Measurements from ENCODE around the gene PCOLCE2.

Gene PCOLCE2

DNA sequence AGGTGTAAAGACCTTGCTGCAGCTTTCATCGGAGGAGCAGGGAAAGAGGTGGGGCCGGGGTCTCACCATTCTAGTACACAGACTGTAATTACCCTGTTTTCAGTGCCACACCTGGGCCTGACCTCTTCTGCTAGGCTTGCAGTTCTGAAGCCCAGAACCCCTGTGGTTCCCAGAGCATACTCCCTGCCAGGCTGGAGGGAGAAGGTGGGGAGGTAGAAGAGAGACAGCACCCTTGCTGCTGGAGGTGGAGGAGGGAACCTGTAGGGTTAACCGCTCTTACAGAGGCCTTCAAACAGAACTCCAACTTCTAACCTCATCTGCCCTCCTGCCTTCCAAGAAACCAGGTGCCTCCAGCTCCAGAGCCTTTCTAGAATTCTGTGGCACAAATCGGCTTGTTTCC lies 27.0 kb downstream of the PCOLCE2 start:
- WGBS, 2 donors (ENCODE audit: extremely low coverage in 2 of 2, insufficient read length in 2 of 2, insufficient replicate concordance in 1 of 2) = no CpG with 5 or more reads among the region's 4 CpGs
- Histone ChIP-seq H3K36me3 (replicated peaks in 1 of 2; ENCODE audit: control insufficient read depth in 2 of 2, insufficient read depth in 2 of 2, low read length in 2 of 2) (no peaks in the 10 kb centered on the region), H3K23ac (ENCODE audit: low read depth, low read length, poor library complexity) (no peak overlapping the region), H3K27me3 (ENCODE audit: control insufficient read depth in 3 of 3, insufficient read depth in 3 of 3, low read depth in 1 of 3, low read length in 3 of 3) (peaks cover 0 to 10% (median 0%) of the 10 kb centered on the region in 3 experiments), H2BK5ac (ENCODE audit: low read length) (no peak overlapping the region), H3K4ac (ENCODE audit: low read length) (no peak overlapping the region), H4K91ac (ENCODE audit: low read depth, low read length, poor library complexity) (no peak overlapping the region), H2BK120ac (ENCODE audit: low read depth, low read length) (no peak overlapping the region), H3K4me2 (ENCODE audit: insufficient read depth, low read length, poor library complexity, severe bottlenecking) (no peak overlapping the region), H2AFZ (ENCODE audit: low read length) (no peak overlapping the region), H2AK5ac (ENCODE audit: low read depth, low read length) (no peak overlapping the region), H3K4me3 (ENCODE audit: low read length in 2 of 2) (no peak overlapping the region), H3K79me1 (ENCODE audit: low read depth, low read length) (no peaks in the 10 kb centered on the region), H2BK15ac (ENCODE audit: low read length) (no peak overlapping the region), H3K9me3 (replicated peaks in 1 of 2; ENCODE audit: control insufficient read depth in 2 of 2, insufficient read depth in 1 of 2, low read depth in 1 of 2, low read length in 2 of 2) (no peaks in the 10 kb centered on the region), H3K4me1 (ENCODE audit: control insufficient read depth in 2 of 2, insufficient read depth in 1 of 2, low read depth in 1 of 2, low read length in 2 of 2) (peaks cover 0 to 6% of the 10 kb centered on the region in 2 donors), H3K14ac (ENCODE audit: low read length) (no peak overlapping the region), H2BK12ac (ENCODE audit: low read length) (no peak overlapping the region), H4K8ac (ENCODE audit: low read depth, low read length) (no peak overlapping the region), H3K27ac (replicated peaks; ENCODE audit: low read length) (no peak overlapping the region), H3K9ac (ENCODE audit: low read depth, low read length, poor library complexity) (no peak overlapping the region), H3K18ac (ENCODE audit: low read length) (no peak overlapping the region)
- no peak for DNase-seq (ENCODE audit: low spot score)

DNA sequence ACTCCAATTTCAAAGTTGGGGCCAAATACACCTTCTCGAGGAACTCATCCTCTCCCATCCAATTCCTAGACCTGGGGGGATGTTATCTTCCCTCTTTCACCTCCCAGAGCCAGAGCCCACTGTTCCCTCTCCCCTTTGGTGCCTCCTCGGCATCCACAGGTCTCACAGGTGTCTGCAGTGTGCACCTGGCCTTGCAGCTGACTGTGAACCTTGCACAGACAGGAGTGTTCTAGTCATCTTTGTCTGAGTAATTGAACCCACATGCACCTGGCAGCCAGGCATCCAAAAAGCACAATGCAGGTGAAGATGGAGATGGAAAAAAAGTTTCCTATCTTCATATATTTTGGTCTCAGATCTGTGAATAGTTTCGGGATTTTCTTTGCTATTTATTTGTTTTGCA lies 30.8 kb downstream of the PCOLCE2 start:
- Histone ChIP-seq H3K23ac (ENCODE audit: low read depth, low read length, poor library complexity) (no peak overlapping the region), H2AK5ac (ENCODE audit: low read depth, low read length) (no peak overlapping the region), H2BK15ac (ENCODE audit: low read length) (no peak overlapping the region), H3K4ac (ENCODE audit: low read length) (no peak overlapping the region), H4K8ac (ENCODE audit: low read depth, low read length) (no peak overlapping the region), H3K27ac (replicated peaks; ENCODE audit: low read length) (no peak overlapping the region), H3K14ac (ENCODE audit: low read length) (no peak overlapping the region), H2BK5ac (ENCODE audit: low read length) (no peak overlapping the region), H3K4me2 (ENCODE audit: insufficient read depth, low read length, poor library complexity, severe bottlenecking) (no peak overlapping the region), H3K4me1 (ENCODE audit: control insufficient read depth in 2 of 2, insufficient read depth in 1 of 2, low read depth in 1 of 2, low read length in 2 of 2) (peaks cover 0 to 3% of the 10 kb centered on the region in 2 donors), H3K9ac (ENCODE audit: low read depth, low read length, poor library complexity) (no peak overlapping the region), H2AFZ (ENCODE audit: low read length) (no peak overlapping the region), H3K36me3 (replicated peaks in 1 of 2; ENCODE audit: control insufficient read depth in 2 of 2, insufficient read depth in 2 of 2, low read length in 2 of 2) (no peaks in the 10 kb centered on the region), H3K4me3 (ENCODE audit: low read length in 2 of 2) (no peak overlapping the region), H2BK120ac (ENCODE audit: low read depth, low read length) (no peak overlapping the region), H3K27me3 (ENCODE audit: control insufficient read depth in 3 of 3, insufficient read depth in 3 of 3, low read depth in 1 of 3, low read length in 3 of 3) (peaks cover 0 to 31% (median 0%) of the 10 kb centered on the region in 3 experiments), H2BK12ac (ENCODE audit: low read length) (no peak overlapping the region), H4K91ac (ENCODE audit: low read depth, low read length, poor library complexity) (no peak overlapping the region), H3K18ac (ENCODE audit: low read length) (no peak overlapping the region), H3K9me3 (replicated peaks in 1 of 2; ENCODE audit: control insufficient read depth in 2 of 2, insufficient read depth in 1 of 2, low read depth in 1 of 2, low read length in 2 of 2) (no peaks in the 10 kb centered on the region), H3K79me1 (ENCODE audit: low read depth, low read length) (no peaks in the 10 kb centered on the region)
- no CpG with 5 or more reads among the region's 3 CpGs for WGBS, 2 donors (ENCODE audit: extremely low coverage in 2 of 2, insufficient read length in 2 of 2, insufficient replicate concordance in 1 of 2)
- DNase-seq (ENCODE audit: low spot score) = no peak

DNA sequence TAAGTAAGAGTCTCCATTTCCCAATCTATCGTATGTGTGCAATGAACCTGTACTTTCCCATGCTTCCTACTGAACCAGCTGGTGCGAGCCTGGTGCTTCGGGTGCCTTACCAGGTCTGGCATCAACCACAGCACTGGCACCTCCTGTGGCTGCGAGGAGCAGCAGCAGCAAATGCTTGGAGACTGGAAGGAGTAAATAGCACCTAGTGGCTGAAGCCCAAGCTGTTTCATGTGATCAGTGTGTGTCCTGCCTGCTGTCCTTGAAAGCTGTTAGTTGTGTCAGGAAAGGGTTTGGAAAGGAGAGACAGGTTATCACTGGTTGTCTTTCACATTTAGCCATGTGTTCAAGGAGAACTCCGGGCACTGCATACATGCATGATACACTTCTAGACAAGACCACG lies 31.8 kb downstream of the PCOLCE2 start:
- Histone ChIP-seq H2AK5ac (ENCODE audit: low read depth, low read length) (no peak overlapping the region), H4K91ac (ENCODE audit: low read depth, low read length, poor library complexity) (no peak overlapping the region), H3K4me3 (ENCODE audit: low read length in 2 of 2) (no peak overlapping the region), H2BK15ac (ENCODE audit: low read length) (no peak overlapping the region), H3K14ac (ENCODE audit: low read length) (no peak overlapping the region), H3K4me2 (ENCODE audit: insufficient read depth, low read length, poor library complexity, severe bottlenecking) (no peak overlapping the region), H3K9me3 (replicated peaks in 1 of 2; ENCODE audit: control insufficient read depth in 2 of 2, insufficient read depth in 1 of 2, low read depth in 1 of 2, low read length in 2 of 2) (no peaks in the 10 kb centered on the region), H2BK5ac (ENCODE audit: low read length) (no peak overlapping the region), H2BK120ac (ENCODE audit: low read depth, low read length) (no peak overlapping the region), H3K27me3 (ENCODE audit: control insufficient read depth in 3 of 3, insufficient read depth in 3 of 3, low read depth in 1 of 3, low read length in 3 of 3) (peaks cover 0 to 29% (median 0%) of the 10 kb centered on the region in 3 experiments), H3K4me1 (ENCODE audit: control insufficient read depth in 2 of 2, insufficient read depth in 1 of 2, low read depth in 1 of 2, low read length in 2 of 2) (peaks cover 0 to 2% of the 10 kb centered on the region in 2 donors), H3K79me1 (ENCODE audit: low read depth, low read length) (no peaks in the 10 kb centered on the region), H3K23ac (ENCODE audit: low read depth, low read length, poor library complexity) (no peak overlapping the region), H3K4ac (ENCODE audit: low read length) (no peak overlapping the region), H4K8ac (ENCODE audit: low read depth, low read length) (no peak overlapping the region), H3K9ac (ENCODE audit: low read depth, low read length, poor library complexity) (no peak overlapping the region), H3K27ac (replicated peaks; ENCODE audit: low read length) (no peak overlapping the region), H2BK12ac (ENCODE audit: low read length) (no peak overlapping the region), H3K18ac (ENCODE audit: low read length) (no peak overlapping the region), H3K36me3 (replicated peaks in 1 of 2; ENCODE audit: control insufficient read depth in 2 of 2, insufficient read depth in 2 of 2, low read length in 2 of 2) (no peaks in the 10 kb centered on the region), H2AFZ (ENCODE audit: low read length) (no peak overlapping the region)
- no CpG with 5 or more reads among the region's 6 CpGs for WGBS, 2 donors (ENCODE audit: extremely low coverage in 2 of 2, insufficient read length in 2 of 2, insufficient replicate concordance in 1 of 2)
- no peak for DNase-seq (ENCODE audit: low spot score)

DNA sequence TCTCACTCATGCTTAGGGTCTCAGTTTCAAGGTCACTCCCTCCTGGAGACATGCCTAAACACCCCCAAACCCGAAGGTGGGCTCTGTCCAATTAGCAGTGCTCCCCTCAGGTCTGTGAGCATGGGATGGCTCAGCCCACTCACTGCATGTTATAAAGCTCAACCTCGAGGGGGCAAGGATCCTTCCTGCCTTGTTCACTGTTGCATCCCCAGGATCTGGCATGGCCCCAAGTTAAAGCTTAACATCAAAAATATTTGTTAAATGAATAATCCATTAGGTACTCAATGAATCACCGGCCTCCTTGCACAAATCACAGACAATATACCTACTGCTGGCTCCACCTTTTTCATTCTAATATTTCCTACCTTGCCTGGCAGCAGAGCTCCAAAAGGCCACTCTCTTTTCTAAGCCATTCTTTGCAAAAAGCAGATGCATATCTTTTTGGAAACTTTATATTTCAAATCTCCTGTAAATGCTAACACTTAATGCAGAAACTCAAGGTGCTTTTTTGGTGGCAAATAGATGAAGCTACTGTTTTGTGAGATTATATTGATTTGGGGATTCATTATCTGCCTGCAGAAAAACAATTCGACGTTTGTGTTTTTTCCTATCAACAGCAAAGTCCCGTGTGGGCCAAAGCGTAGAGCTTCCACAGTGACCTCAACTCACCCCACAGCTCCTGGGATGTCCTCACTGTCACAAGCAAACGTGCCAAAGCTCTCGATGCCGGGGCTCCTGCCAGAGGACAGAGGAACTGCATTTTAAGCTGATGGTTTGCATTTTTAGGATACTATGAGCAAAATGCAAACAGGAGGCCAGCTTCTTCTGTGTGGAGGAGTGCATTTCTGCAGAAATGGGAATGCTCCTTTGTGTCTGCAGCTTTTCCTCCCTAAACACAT lies 35.4 kb downstream of the PCOLCE2 start:
- Histone ChIP-seq H2AK5ac (ENCODE audit: low read depth, low read length) (no peak overlapping the region), H3K9ac (ENCODE audit: low read depth, low read length, poor library complexity) (no peak overlapping the region), H3K9me3 (replicated peaks in 1 of 2; ENCODE audit: control insufficient read depth in 2 of 2, insufficient read depth in 1 of 2, low read depth in 1 of 2, low read length in 2 of 2) (no peaks in the 10 kb centered on the region), H3K27ac (replicated peaks; ENCODE audit: low read length) (no peak overlapping the region), H3K14ac (ENCODE audit: low read length) (no peak overlapping the region), H2BK12ac (ENCODE audit: low read length) (no peak overlapping the region), H2BK120ac (ENCODE audit: low read depth, low read length) (no peak overlapping the region), H2BK5ac (ENCODE audit: low read length) (no peak overlapping the region), H3K4ac (ENCODE audit: low read length) (no peak overlapping the region), H4K91ac (ENCODE audit: low read depth, low read length, poor library complexity) (no peak overlapping the region), H3K4me3 (ENCODE audit: low read length in 2 of 2) (no peak overlapping the region), H3K4me2 (ENCODE audit: insufficient read depth, low read length, poor library complexity, severe bottlenecking) (no peak overlapping the region), H3K23ac (ENCODE audit: low read depth, low read length, poor library complexity) (no peak overlapping the region), H3K27me3 (ENCODE audit: control insufficient read depth in 3 of 3, insufficient read depth in 3 of 3, low read depth in 1 of 3, low read length in 3 of 3) (peaks cover 0 to 34% (median 0%) of the 10 kb centered on the region in 3 experiments), H3K18ac (ENCODE audit: low read length) (no peak overlapping the region), H3K4me1 (ENCODE audit: control insufficient read depth in 2 of 2, insufficient read depth in 1 of 2, low read depth in 1 of 2, low read length in 2 of 2) (peaks cover 1 to 2% of the 10 kb centered on the region in 2 donors), H3K79me1 (ENCODE audit: low read depth, low read length) (no peaks in the 10 kb centered on the region), H3K36me3 (replicated peaks in 1 of 2; ENCODE audit: control insufficient read depth in 2 of 2, insufficient read depth in 2 of 2, low read length in 2 of 2) (no peaks in the 10 kb centered on the region), H2BK15ac (ENCODE audit: low read length) (no peak overlapping the region), H4K8ac (ENCODE audit: low read depth, low read length) (no peak overlapping the region), H2AFZ (ENCODE audit: low read length) (no peak overlapping the region)
- no peak for DNase-seq (ENCODE audit: low spot score)
- WGBS, 2 donors (ENCODE audit: extremely low coverage in 2 of 2, insufficient read length in 2 of 2, insufficient replicate concordance in 1 of 2) = no CpG with 5 or more reads among the region's 10 CpGs
